GM23248 (cell line): ENCODE results near the gene MAGEA9B.

Experiments
- EZH2 ChIP-seq: fragments of 200-600 bp; sonication (generic); IDR thresholded peaks from 2 replicates; pipeline ENCODE4 v1.6.1; 2018; ENCODE audit warnings: antibody characterized with exemption, mild to moderate bottlenecking; ENCODE audit not compliant: insufficient read depth, poor library complexity, severe bottlenecking
- EZH2phosphoT487 ChIP-seq: fragments of 200-600 bp; sonication (generic); IDR thresholded peaks from 2 replicates; pipeline ENCODE4 v1.6.1; 2018; ENCODE audit warnings: antibody characterized with exemption, moderate library complexity, mild to moderate bottlenecking, low read depth; ENCODE audit not compliant: insufficient read depth

GRCh38 chrX:149539283-149540130, 47.8 kb downstream of the MAGEA9B start:
- TF ChIP-seq EZH2: no peak
- no peak for TF ChIP-seq EZH2phosphoT487
